ENCODE measurements around the gene CPN2.

DNA sequence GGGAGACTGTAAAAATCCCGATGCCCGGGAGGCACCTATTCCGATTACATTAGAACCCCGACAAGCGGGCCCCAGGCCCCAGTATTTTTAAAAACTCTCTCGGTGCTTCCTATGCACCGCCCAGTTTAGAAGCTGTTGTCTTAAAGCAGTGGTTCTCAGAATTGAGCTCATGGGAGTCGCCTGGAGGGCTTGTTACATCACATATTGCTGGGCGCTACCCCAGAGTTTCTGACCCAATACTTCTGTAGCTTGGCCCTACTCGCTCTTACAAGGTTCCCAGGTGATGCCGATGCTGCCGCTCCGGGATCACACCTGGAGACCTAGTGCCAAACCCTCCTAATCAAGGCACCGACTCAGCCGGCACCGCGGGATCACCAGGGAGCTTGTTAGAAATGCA is 35.2 kb downstream of the CPN2 start:
- TF ChIP-seq, protein P1, sequence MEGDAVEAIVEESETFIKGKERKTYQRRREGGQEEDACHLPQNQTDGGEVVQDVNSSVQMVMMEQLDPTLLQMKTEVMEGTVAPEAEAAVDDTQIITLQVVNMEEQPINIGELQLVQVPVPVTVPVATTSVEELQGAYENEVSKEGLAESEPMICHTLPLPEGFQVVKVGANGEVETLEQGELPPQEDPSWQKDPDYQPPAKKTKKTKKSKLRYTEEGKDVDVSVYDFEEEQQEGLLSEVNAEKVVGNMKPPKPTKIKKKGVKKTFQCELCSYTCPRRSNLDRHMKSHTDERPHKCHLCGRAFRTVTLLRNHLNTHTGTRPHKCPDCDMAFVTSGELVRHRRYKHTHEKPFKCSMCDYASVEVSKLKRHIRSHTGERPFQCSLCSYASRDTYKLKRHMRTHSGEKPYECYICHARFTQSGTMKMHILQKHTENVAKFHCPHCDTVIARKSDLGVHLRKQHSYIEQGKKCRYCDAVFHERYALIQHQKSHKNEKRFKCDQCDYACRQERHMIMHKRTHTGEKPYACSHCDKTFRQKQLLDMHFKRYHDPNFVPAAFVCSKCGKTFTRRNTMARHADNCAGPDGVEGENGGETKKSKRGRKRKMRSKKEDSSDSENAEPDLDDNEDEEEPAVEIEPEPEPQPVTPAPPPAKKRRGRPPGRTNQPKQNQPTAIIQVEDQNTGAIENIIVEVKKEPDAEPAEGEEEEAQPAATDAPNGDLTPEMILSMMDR (IDR thresholded peaks at IDR 0.05) = no peak
- no peak for TF ChIP-seq POLR2A (IDR thresholded peaks at IDR 0.05)

All from lower leg skin (tissue), 3 donors.